ENCODE results near the gene RPL13A.

DNA sequence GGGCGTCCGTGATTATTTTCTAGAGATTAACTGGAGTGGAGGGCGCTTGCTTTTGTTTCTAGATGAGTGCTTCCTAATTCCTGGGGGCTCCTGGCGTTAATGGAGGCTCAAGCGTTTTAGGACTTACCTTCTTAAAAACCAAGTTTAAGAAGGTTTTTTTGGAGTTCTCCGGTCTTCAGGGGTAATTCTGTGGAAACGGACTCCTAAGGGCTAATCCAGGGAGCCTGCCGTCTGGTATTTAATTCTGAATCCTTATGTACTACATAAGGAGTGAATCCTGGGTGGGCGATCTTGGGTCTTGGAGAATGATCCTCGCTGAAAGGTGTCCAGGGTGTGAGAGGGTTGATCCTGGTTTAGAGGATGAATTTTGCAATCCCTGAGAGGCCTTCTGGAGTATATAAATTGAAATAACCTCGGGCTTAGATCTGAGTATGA is 9.2 kb downstream of the RPL13A start:
- TF ChIP-seq, protein P1, sequence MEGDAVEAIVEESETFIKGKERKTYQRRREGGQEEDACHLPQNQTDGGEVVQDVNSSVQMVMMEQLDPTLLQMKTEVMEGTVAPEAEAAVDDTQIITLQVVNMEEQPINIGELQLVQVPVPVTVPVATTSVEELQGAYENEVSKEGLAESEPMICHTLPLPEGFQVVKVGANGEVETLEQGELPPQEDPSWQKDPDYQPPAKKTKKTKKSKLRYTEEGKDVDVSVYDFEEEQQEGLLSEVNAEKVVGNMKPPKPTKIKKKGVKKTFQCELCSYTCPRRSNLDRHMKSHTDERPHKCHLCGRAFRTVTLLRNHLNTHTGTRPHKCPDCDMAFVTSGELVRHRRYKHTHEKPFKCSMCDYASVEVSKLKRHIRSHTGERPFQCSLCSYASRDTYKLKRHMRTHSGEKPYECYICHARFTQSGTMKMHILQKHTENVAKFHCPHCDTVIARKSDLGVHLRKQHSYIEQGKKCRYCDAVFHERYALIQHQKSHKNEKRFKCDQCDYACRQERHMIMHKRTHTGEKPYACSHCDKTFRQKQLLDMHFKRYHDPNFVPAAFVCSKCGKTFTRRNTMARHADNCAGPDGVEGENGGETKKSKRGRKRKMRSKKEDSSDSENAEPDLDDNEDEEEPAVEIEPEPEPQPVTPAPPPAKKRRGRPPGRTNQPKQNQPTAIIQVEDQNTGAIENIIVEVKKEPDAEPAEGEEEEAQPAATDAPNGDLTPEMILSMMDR (conservative IDR thresholded peaks at IDR 0.05; ENCODE audit: low read length), result no peak
- no peak for TF ChIP-seq EZH2phosphoT487 (IDR thresholded peaks at IDR 0.05; ENCODE audit: borderline replicate concordance, low read depth, low read length)
